H1 (cell line): ENCODE results near the gene AATK. TPM values are rescaled to one million over a fixed set of nuclear protein-coding genes. Genes with fewer than 3 reads are reported as not detected.
A peak's percentile ranks its signal among the peaks of the same experiment; 100 is the strongest.

ENCODE experiments used
- CTCF ChIA-PET: fragments of 300-600 bp; sonication (Branson Sonifier 250); formaldehyde crosslinking; loops from one replicate; lab custom pipeline; 2021; ENCODE audit not compliant: partially characterized antibody; lab: Charles Lee
- POLR2A ChIA-PET: fragments of 300-600 bp; sonication (Branson Sonifier 250); formaldehyde crosslinking; loops from one replicate; lab custom pipeline; 2021; ENCODE audit warnings: inconsistent platforms; ENCODE audit not compliant: partially characterized antibody; lab: Charles Lee
- DNase-seq, 2 experiments: peaks; one replicate each; pipeline versions ENCODE4 v3.0.0 to v3.0.0-alpha.2; 2010 to 2022; ENCODE audit warnings: low spot score in 2 of 2, low read depth in 1 of 2, mixed read lengths in 1 of 2
- FAIRE-seq: peaks from 2 replicates; lab custom pipeline; 2011; peaks lifted over from hg19 to GRCh38; lab: Jason Lieb, UNC
- H2AFZ ChIP-seq: 2 replicates; pipeline ENCODE4 v1.8.1; 2012; ENCODE audit warnings: low read length, inconsistent platforms
- H2AK5ac ChIP-seq: 2 replicates; pipeline ENCODE4 v1.6.1; 2013; ENCODE audit warnings: low read depth, low read length
- H2BK120ac ChIP-seq: replicated peaks from 2 replicates; pipeline ENCODE3; 2013; ENCODE audit warnings: low read depth, low read length, inconsistent platforms
- H2BK12ac ChIP-seq: 2 replicates; pipeline ENCODE4 v1.6.1; 2013; ENCODE audit warnings: low read depth, low read length
- H2BK15ac ChIP-seq: 2 replicates; pipeline ENCODE4 v1.6.1; 2013; ENCODE audit warnings: low read length
- H2BK20ac ChIP-seq: 2 replicates; pipeline ENCODE4 v1.6.1; 2013; ENCODE audit warnings: low read length
- H2BK5ac ChIP-seq: 2 replicates; pipeline ENCODE4 v1.6.1; 2013; ENCODE audit warnings: low read depth, low read length
- H3K14ac ChIP-seq: 2 replicates; pipeline ENCODE4 v1.6.1; 2013; ENCODE audit warnings: inconsistent platforms; ENCODE audit not compliant: insufficient read length
- H3K18ac ChIP-seq: 2 replicates; pipeline ENCODE4 v1.6.1; 2013; ENCODE audit warnings: low read length; ENCODE audit errors: extremely low read depth
- H3K23ac ChIP-seq: 2 replicates; pipeline ENCODE4 v1.6.1; 2013; ENCODE audit warnings: inconsistent platforms; ENCODE audit not compliant: insufficient read length
- H3K23me2 ChIP-seq: 2 replicates; pipeline ENCODE4 v1.6.1; 2013; ENCODE audit warnings: low read depth, low read length
- H3K27ac ChIP-seq: 2 replicates; pipeline ENCODE4 v1.6.1; 2011; ENCODE audit warnings: low read depth, low read length, inconsistent platforms
- H3K27me3 ChIP-seq, 4 experiments: replicated peaks in 1 of 4; 1 replicate in 1 of 4; 2 replicates in 3 of 4; pipeline versions ENCODE4 v1.6.1 to v1.8.1; 2011 to 2013; ENCODE audit warnings: low read length in 3 of 4, mild to moderate bottlenecking in 3 of 4, inconsistent platforms in 2 of 4, mixed read lengths in 2 of 4, moderate library complexity in 1 of 4; ENCODE audit not compliant: control insufficient read depth in 3 of 4, insufficient read depth in 3 of 4; ENCODE audit errors: extremely low read depth in 1 of 4
- H3K36me3 ChIP-seq, 4 experiments: 2 replicates each; pipeline versions ENCODE4 v1.6.1 to v1.8.1; 2011 to 2013; ENCODE audit warnings: mild to moderate bottlenecking in 4 of 4, low read length in 3 of 4, moderate library complexity in 2 of 4, control low read depth in 1 of 4, inconsistent platforms in 1 of 4; ENCODE audit not compliant: insufficient read depth in 4 of 4, control insufficient read depth in 2 of 4
- H3K4ac ChIP-seq: replicated peaks from 2 replicates; pipeline ENCODE3; 2013; ENCODE audit warnings: low read length, low read depth, mixed read lengths, inconsistent platforms; ENCODE audit not compliant: insufficient read length
- H3K4me1 ChIP-seq, 4 experiments: replicated peaks in 1 of 4; 1 replicate in 1 of 4; 2 replicates in 3 of 4; pipeline versions ENCODE4 v1.6.1 to v1.8.1; 2011 to 2013; ENCODE audit warnings: low read length in 3 of 4, inconsistent platforms in 2 of 4, mixed read lengths in 1 of 4; ENCODE audit not compliant: insufficient read depth in 4 of 4, control insufficient read depth in 3 of 4
- H3K4me2 ChIP-seq, 2 experiments: 2 replicates each; pipeline versions ENCODE4 v1.6.1 to v1.8.1; 2011 to 2013; ENCODE audit warnings: low read depth in 2 of 2, low read length in 2 of 2, control low read depth in 1 of 2, inconsistent platforms in 1 of 2, mild to moderate bottlenecking in 1 of 2; ENCODE audit not compliant: insufficient read depth in 1 of 2
- H3K4me3 ChIP-seq, 4 experiments: fragments of 200-600, 300-600 bp in 1 of 4; sonication (generic), shearing (Covaris generic), sonication (Bioruptor Twin) in 1 of 4; 2 replicates each; pipeline versions ENCODE4 v1.5.1 to v1.8.1; 2011 to 2016; ENCODE audit warnings: low read length in 4 of 4, low read depth in 3 of 4, control low read depth in 2 of 4, inconsistent platforms in 2 of 4, mild to moderate bottlenecking in 2 of 4, mixed read lengths in 1 of 4, moderate library complexity in 1 of 4; ENCODE audit not compliant: insufficient read depth in 2 of 4; ENCODE audit errors: extremely low read depth in 1 of 4
- H3K56ac ChIP-seq: replicated peaks from 2 replicates; pipeline ENCODE3; 2013; ENCODE audit warnings: low read depth, mild to moderate bottlenecking, mixed read lengths, low read length, inconsistent platforms; ENCODE audit not compliant: insufficient read length
- H3K79me1 ChIP-seq: 2 replicates; pipeline ENCODE4 v1.6.1; 2013; ENCODE audit warnings: low read depth, low read length, control low read depth
- H3K79me2 ChIP-seq, 2 experiments: 2 replicates each; pipeline versions ENCODE4 v1.6.1 to v1.8.1; 2012 to 2013; ENCODE audit warnings: low read length in 2 of 2, mild to moderate bottlenecking in 2 of 2, inconsistent platforms in 1 of 2; ENCODE audit not compliant: insufficient read depth in 2 of 2, control insufficient read depth in 1 of 2
- H3K9ac ChIP-seq, 4 experiments: replicated peaks in 1 of 4; 1 replicate in 1 of 4; 2 replicates in 3 of 4; pipeline versions ENCODE4 v1.6.1 to v1.8.1; 2011 to 2013; ENCODE audit warnings: low read depth in 3 of 4, low read length in 3 of 4, control low read depth in 2 of 4, mild to moderate bottlenecking in 2 of 4, moderate library complexity in 2 of 4, inconsistent platforms in 1 of 4; ENCODE audit errors: extremely low read depth in 1 of 4
- H3K9me3 ChIP-seq, 2 experiments: 2 replicates each; pipeline versions ENCODE4 v1.6.1 to v1.8.1; 2012 to 2013; ENCODE audit warnings: mild to moderate bottlenecking in 2 of 2, moderate library complexity in 2 of 2, control low read depth in 1 of 2, inconsistent platforms in 1 of 2, low read depth in 1 of 2, low read length in 1 of 2, mixed read lengths in 1 of 2; ENCODE audit not compliant: insufficient read depth in 2 of 2
- H4K20me1 ChIP-seq, 2 experiments: replicated peaks in 1 of 2; 2 replicates each; pipeline versions ENCODE3 to v1.8.1; 2011 to 2013; ENCODE audit warnings: inconsistent platforms in 2 of 2, low read length in 2 of 2, mild to moderate bottlenecking in 1 of 2; ENCODE audit not compliant: insufficient read depth in 2 of 2, control insufficient read depth in 1 of 2
- H4K5ac ChIP-seq: 2 replicates; pipeline ENCODE4 v1.6.1; 2013; ENCODE audit warnings: low read length, low read depth, mixed read lengths, inconsistent platforms; ENCODE audit not compliant: insufficient read length
- H4K8ac ChIP-seq: 2 replicates; pipeline ENCODE4 v1.8.0; 2013; ENCODE audit warnings: mild to moderate bottlenecking, moderate library complexity, low read length, inconsistent platforms; ENCODE audit not compliant: insufficient read depth; ENCODE audit errors: extremely low read depth
- H4K91ac ChIP-seq: replicated peaks from 2 replicates; pipeline ENCODE3; 2013; ENCODE audit warnings: low read length, mixed read lengths, inconsistent platforms; ENCODE audit not compliant: insufficient read length
- BRCA1 ChIP-seq: IDR thresholded peaks from 2 replicates; pipeline ENCODE4 v1.6.1; 2012; ENCODE audit warnings: low read depth, low read length, improper control_type of control experiment
- CBX5 ChIP-seq: fragments of 300-800, 300-1000 bp; sonication (generic); IDR thresholded peaks from 2 replicates; pipeline ENCODE4 v1.7.1; 2016; ENCODE audit warnings: antibody characterized with exemption, low read length, low read depth
- GTF2F1 ChIP-seq: IDR thresholded peaks from 2 replicates; pipeline ENCODE4 v1.6.1; 2012; ENCODE audit warnings: low read depth, low read length, improper control_type of control experiment, borderline replicate concordance
- NRF1 ChIP-seq: IDR thresholded peaks from 2 replicates; pipeline ENCODE4 v1.6.1; 2011; ENCODE audit warnings: mild to moderate bottlenecking, low read depth, low read length, improper control_type of control experiment
- SIRT6 ChIP-seq: IDR thresholded peaks from one replicate; pipeline ENCODE4 v1.7.1; 2012; ENCODE audit warnings: low read length, inconsistent platforms
- USF2 ChIP-seq: IDR thresholded peaks from 2 replicates; pipeline ENCODE4 v1.6.1; 2011; ENCODE audit warnings: low read length, improper control_type of control experiment
- WGBS, 2 experiments: shearing (Covaris generic) in 1 of 2; methylation state at CpG; one replicate each; pipeline versions ENCODE4 v1.1.6 to v1.1.7; 2013 to 2015; ENCODE audit warnings: low lambda C conversion rate in 2 of 2, mixed read lengths in 2 of 2, inconsistent platforms in 1 of 2, low coverage in 1 of 2, missing lambda C conversion rate in 1 of 2; ENCODE audit not compliant: insufficient replicate concordance in 2 of 2, insufficient coverage in 1 of 2, insufficient read length in 1 of 2; ENCODE audit errors: extremely low coverage in 1 of 2, missing lambda C conversion rate in 1 of 2; 5-methylcytosine and 5-hydroxymethylcytosine counted together
- polyA plus RNA-seq, 7 experiments: library from polyadenylated mRNA; depleted of rRNA in 3 of 7; stranded (reverse) in 5 of 7; unstranded in 2 of 7; fragments of >200 nt in 5 of 7; fragments of 200-250 nt in 2 of 7; gene quantifications; 1 replicate in 5 of 7; 2 replicates in 1 of 7; 4 replicates in 1 of 7; pipeline versions ENCODE4 v1.2.1 to v1.2.3, GENCODE V29; 2011 to 2013; ENCODE audit warnings: missing spikeins in 2 of 7, mixed read lengths in 2 of 7
- total RNA-seq: library from RNA; stranded (reverse); fragmentation: NEBNext Ultra II Directional; extraction: Animal tissue kit (Norgen Biotek cat#: 25700); gene quantifications from 2 replicates; pipeline ENCODE4 v1.2.1, GENCODE V29; 2021

AATK gene
- total and polyA plus RNA-seq, 2 of the 8 experiments (the other 6 are each of a cell fraction or from before 2014, with no cell fraction given): 1.7 to 3.5 TPM

GRCh38 chr17:81069135-81069645 is 96.8 kb downstream of the AATK start:
- H3K4ac ChIP-seq: no peak overlapping the region
- H3K9ac ChIP-seq: no peak overlapping the region
- H2BK20ac ChIP-seq: no peak overlapping the region
- H3K27ac ChIP-seq: no peak overlapping the region
- H3K79me2 ChIP-seq: no peaks in the 10 kb centered on the region
- H3K14ac ChIP-seq: no peak overlapping the region
- no peak overlapping the region for H4K91ac ChIP-seq
- POLR2A ChIA-PET: no interaction called here
- H3K23me2 ChIP-seq: no peaks in the 10 kb centered on the region
- no peak overlapping the region for H2BK120ac ChIP-seq
- FAIRE-seq (no peak), DNase-seq (no peak)
- H3K36me3 ChIP-seq: no peaks in the 10 kb centered on the region; a peak in 1 of 8 replicates
- 91% methylated on average over 19 of the region's 23 CpGs; no CpG with 5 or more reads in 1 of the 2 experiments for WGBS, 2 experiments
- no peaks in the 10 kb centered on the region for H3K9me3 ChIP-seq
- CTCF ChIA-PET: interaction anchor here (1.0 to 1.9 kb wide), 2 partner anchors 11 to 14 kb away, joined by 4 to 8 read pairs; no protein-coding TSS in a partner anchor
- no peak overlapping the region for H2BK12ac ChIP-seq
- no peak overlapping the region for H2AK5ac ChIP-seq
- H3K18ac ChIP-seq: no peak overlapping the region
- H2BK15ac ChIP-seq: no peak overlapping the region
- H4K5ac ChIP-seq: no peak overlapping the region
- no peak overlapping the region for H3K56ac ChIP-seq
- H3K4me3 ChIP-seq: no peak overlapping the region
- no peak for TF ChIP-seq BRCA1
- TF ChIP-seq NRF1: no peak
- TF ChIP-seq SIRT6: no peak
- TF ChIP-seq CBX5: no peak
- TF ChIP-seq USF2: no peak
- TF ChIP-seq GTF2F1: no peak
- H4K8ac ChIP-seq: peak overlapping the region; percentile 68; the same call in 1 of the 2 replicates
- no peak overlapping the region for H3K23ac ChIP-seq
- peaks cover 2 to 4% of the 10 kb centered on the region in 2 experiments for H4K20me1 ChIP-seq
- H3K79me1 ChIP-seq: peaks cover 8% of the 10 kb centered on the region; the same call in 1 of the 2 replicates
- H3K4me2 ChIP-seq: no peak overlapping the region
- no peak overlapping the region for H2AFZ ChIP-seq
- H3K4me1 ChIP-seq: peaks cover 0 to 10% (median 5%) of the 10 kb centered on the region in 4 experiments; a peak in 4 of 7 replicates
- no peak overlapping the region for H2BK5ac ChIP-seq
- H3K27me3 ChIP-seq: no peaks in the 10 kb centered on the region
